Measurements from ENCODE around the gene KIF5A.
"Not testable (repeated sequence)": the region's sequence is repeated elsewhere in the genome, so short reads cannot be mapped to it uniquely, and the experiment has no call there.

Gene KIF5A

DNA sequence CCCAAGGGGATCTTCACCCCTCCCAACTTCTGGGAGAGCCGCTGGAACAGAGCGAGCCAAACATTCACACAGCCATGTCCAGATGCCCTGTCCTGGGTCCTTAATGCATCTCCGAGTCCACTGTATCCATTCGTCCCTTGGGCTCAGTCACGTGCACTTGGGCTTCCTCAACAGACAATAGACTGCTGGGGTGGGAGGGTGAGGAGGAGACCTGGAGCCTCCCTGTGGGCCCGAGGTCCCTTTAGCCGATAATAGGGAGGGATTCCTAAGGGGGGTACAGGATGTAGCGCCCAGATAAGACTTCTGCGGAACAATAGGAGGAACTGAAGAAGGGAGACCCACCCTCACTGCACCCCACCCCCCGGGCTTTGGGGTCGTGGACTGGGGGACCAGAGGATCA is 68.1 kb downstream of the KIF5A start:
- no peak for DNase-seq

DNA sequence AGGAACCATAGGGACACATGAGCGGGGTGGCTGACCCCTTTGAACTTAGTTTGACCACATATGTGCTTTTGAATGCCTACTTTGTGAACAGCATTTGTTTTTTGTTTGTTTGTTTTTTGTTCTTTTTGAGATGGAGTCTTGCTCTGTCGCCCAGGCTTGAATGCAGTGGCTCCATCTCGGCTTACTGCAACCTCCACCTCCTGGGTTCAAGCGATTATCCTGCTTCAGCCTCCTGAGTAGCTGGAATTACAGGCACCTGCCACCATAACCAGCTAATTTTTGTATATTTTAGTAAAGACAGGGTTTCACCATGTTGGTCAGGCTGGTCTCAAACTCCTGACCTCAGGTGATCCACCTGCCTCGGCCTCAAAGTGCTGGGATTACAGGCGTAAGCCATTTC is 68.6 kb downstream of the KIF5A start:
- DNase-seq, result not testable (repeated sequence)

DNA sequence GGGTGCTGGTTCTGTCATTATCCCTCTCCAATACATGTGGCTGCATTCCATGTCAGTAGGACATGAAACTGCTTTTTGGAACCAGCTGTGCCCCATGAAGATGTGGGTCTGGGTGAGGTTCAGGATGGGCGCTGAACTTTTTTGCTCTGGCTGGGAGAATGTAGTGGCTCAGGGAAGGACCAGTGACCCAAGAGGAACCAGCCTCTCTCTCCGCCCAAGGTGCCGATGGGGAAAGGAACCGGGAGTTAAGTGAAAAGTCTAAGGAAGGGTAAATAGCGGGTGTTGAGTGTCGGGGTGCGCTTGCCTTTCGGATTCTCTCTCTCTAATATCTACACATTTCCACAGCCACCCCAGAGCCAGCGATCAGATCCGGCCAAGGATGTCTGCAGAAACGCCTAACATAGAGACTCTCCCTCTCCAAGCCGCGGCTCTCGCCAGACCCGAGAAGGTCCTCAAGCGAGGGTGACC is 69.2 kb downstream of the KIF5A start:
- DNase-seq, result no peak

DNA sequence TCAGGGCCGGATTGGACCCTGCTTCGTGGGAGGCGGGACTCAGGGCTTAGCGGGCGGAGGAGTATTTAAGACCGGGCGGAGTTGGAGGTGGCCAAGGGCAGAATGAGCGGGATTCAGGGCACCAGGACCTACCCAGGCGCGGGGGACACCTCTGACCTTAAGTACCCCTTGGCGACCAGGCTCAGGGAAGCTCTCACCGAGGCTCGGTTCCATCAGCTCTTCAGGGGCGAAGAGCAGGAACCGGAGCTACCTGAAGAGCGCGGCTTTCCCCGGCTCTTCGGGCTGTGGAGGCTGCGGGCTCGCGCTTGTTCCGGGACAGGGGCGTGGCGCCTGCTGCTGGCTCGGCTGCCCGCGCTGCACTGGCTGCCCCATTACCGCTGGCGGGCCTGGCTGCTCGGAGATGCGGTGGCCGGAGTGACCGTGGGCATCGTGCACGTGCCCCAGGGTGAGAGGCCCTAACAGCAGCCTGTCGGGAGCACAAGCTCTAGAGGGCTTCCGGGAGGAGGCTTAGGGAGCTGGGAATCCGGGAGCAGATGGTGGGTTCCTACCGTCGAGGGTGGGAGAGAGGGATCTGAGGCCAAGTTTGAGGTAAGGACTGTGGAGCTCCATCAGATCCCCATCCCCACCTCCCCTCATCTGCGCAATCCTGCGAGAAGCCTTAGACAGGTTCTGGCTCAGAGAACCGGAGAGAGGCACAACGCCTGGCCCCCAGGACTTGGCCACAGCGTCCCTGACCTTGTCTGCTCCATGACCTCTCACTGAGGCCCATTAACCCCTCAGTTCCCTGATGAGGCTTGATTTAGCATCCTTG is 69.8 kb downstream of the KIF5A start:
- DNase-seq, result no peak

DNA sequence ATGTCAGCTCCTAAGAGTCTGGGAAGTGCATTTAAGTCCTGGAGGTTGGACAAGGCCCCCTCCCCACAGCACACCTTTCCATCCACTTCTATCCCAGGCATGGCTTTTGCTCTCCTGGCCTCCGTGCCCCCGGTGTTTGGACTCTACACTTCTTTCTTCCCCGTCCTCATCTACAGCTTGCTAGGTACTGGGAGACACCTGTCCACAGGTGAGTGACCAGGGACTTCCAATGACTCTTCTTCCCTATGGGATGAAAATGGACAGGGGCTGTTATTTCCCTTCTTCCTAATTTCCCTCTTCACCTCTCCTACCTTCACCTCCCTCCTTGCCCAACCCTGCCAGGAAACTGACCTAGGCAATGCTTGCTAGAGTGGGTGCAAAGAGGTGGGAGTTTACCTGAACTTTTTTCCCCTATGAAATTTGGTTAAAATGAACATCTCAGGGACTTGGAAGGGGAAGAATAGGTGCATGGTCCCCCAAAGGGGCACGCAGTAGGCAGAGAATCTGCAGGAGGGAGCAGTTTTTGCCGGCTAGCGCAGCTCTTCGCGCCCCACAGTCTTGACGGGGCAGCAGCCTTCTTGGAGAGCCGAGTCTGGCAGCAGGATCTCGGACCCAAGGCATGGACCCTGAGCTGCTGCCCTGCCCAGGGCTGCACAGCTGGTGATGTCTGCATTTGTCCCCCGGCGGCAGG is 70.5 kb downstream of the KIF5A start:
- DNase-seq, result no peak

DNA sequence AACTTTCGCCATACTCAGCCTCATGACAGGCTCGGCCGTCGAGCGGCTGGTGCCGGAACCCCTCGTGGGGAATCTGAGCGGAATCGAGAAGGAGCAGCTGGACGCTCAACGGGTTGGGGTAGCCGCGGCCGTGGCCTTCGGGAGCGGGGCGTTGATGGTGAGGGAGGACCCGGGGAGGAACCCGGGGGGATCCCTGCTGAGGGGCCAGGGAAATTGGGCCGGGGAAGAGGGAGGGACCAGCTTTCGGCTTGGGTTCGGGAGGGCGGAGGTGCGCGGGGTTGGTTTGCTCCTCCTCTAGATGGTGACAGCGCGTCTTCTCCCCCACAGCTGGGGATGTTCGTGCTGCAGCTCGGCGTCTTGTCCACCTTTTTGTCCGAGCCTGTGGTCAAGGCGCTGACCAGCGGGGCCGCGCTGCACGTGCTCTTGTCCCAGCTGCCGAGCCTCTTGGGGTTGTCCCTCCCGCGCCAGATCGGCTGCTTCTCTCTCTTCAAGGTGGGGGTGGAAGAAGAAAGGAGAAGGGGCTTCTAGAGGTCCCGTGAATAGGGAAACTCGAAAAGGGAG is 71.2 kb downstream of the KIF5A start:
- DNase-seq, result no peak

DNA sequence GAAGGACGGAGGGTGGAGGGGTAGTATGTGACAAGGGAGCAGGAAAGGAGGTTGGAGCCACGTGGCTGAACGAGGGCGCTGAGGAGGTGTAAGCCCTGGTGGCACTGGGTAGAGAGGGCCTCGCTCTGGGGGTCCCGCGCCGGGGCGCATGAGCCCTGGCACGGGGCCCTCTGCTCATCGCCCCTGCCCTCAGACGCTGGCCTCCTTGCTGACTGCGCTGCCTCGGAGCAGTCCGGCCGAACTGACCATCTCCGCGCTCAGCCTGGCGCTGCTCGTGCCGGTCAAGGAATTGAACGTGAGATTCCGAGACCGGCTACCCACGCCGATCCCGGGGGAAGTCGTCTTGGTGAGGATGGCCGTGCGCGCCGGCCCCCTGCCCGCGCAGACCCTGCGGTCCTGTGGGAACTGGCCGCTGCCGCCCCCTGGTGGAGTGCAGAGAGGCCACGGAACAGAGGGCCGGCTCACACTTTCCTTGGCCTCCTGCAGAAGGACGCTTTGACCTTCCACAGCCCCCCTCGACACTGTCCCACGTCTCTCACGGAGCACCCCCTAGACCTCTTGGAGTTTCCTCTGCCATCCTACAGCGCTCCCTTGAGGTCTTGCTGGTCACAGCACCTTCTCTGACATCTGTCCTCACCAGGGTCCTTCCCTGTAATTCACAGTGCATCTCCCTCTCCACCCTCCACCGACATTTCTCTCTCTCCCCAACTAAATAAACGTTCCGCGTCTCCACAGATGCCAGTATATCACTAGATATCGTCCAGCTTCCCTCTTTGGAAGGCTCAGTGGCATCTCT is 71.9 kb downstream of the KIF5A start:
- DNase-seq, result peak in 33 of 51 donors; percentile 14 to 75 (median 34)

DNA sequence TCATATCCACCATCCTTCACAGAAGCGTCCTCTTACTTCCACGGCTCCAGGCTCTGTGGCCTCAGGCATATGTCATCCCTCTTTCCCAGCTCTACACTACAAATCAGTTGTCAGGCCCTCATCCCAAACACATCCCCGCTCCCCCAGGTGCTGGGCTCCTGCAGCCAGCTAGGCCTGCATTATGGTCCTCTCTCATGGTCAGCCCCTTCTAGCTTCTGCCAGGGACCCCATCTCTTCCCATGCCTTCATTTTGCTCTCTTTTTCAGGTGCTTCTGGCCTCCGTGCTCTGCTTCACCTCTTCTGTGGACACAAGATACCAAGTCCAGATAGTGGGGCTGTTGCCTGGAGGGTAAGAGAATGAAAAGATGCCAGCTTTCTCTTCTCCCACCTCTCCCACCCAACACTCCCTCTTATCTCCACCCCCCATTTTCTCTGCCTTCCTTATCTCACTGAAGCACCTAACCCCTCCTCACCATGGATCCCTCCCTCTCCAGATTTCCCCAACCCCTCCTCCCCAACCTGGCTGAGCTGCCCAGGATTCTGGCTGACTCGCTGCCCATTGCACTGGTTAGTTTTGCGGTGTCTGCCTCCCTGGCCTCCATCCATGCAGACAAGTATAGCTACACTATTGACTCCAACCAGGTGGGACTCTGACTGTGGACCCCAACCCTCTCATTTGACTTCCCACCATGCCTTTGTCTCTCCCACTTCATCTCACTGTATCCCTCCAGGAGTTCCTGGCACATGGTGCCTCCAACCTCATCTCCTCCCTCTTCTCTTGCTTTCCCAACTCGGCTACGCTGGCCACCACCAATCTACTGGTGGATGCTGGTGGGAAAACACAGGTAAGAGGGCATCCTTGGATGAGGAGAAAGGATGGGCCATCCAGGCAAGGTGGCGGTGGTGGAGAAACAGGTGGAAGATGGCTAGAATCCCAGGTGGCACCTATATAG is 72.7 kb downstream of the KIF5A start:
- DNase-seq, result no peak

DNA sequence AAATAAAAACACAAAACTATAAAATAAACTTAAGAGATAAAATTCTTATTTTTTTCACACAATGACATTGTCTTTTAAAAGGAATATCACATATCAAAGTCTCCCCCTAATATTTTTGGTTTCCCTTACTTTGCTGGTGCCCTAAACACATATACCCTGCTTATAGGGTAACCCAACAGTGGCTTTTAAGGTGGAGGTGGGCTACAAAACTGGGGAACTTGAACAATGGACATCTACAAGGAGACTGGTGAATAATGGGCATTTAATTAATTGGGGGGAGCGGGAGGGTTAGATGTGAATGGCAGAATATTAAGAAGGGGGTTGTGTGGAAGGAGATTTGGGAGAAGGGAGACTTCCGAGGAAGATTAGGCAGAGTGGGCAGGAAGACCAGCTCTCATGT is 73.5 kb downstream of the KIF5A start:
- no peak for DNase-seq

DNA sequence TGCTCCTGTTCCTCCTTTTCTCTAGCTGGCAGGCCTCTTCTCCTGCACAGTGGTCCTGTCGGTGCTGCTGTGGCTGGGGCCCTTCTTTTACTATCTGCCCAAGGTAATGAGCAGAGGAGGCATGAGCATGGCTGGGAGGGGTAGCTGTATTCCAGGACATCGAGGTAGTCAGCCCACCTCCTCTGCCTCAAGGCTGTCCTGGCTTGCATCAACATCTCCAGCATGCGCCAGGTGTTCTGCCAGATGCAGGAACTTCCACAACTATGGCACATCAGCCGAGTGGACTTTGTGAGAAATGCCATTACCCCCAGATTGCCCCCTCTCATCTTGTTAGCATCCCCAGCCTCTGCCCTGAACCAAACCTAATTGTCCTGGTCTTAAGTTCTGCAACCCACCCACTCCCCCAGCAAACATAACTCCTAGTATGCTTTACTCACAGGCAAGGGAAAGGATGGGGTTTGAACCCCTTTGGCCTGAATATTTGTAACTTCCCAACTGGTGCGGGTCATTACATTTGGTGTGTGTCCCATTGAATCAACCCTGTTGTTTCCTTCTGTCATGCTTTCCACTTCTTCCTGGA is 74.1 kb downstream of the KIF5A start:
- DNase-seq, result no peak

DNA sequence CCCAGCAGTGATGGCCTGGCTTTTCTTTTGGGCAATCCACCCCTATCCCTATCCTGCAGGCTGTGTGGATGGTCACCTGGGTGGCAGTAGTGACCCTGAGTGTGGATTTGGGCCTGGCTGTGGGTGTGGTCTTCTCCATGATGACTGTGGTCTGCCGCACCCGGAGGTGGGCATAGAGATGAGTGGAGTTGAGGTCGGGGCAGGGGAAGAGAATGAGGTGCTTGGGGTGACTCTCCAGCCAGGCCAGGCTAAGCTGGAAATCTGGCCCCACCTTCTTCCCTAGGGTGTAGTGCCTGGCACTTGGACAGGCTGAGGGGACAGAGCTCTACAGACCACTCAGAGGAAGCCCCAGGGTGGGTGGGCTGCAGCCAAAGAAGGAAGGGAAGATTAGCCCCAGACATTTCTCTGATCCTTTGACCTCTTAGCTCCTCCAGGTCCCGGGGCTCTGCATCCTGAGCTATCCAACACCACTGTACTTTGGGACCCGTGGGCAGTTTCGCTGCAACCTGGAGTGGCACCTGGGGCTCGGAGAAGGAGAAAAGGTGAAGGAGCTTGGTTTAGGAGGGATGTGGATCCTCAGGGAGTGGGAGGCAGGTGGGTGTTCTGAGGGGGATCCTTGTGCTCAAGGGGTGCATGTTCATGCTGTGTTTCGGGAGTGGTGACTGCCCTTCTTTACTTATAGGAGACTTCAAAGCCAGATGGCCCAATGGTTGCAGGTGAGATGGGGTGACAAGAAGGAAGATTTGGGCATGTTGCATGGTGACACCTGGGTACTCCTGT is 74.8 kb downstream of the KIF5A start:
- DNase-seq, result no peak

DNA sequence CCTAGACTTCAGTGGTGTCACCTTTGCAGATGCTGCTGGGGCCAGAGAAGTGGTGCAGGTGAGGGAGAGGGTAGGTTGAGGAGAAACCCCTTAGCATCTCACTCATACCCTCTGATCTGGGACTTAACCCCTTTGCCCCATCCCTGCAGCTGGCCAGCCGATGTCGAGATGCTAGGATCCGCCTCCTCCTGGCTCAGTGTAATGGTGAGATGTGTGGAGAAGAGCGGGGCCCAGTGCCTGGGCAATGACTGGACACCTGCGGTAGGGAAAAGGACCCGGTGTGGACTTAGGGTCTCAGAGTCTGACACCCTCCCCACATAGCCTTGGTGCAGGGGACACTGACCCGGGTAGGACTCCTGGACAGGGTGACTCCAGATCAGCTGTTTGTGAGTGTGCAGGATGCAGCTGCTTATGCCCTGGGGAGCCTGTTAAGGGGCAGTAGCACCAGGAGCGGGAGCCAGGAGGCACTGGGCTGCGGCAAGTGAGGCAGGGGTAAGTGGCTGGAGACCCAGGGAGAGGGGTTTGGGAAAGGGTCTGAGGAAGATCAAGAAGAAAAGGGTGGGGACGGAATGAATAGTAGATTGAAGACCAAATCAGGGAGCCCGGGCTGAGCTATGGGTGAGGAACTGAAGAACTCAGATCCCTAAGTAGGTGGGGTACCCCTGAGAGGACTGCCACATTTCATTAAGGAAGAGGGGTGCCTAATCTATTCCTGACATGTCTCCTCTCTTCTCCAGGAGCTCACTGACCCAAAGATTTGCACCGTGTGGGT is 75.6 kb downstream of the KIF5A start:
- DNase-seq, result no peak

DNA sequence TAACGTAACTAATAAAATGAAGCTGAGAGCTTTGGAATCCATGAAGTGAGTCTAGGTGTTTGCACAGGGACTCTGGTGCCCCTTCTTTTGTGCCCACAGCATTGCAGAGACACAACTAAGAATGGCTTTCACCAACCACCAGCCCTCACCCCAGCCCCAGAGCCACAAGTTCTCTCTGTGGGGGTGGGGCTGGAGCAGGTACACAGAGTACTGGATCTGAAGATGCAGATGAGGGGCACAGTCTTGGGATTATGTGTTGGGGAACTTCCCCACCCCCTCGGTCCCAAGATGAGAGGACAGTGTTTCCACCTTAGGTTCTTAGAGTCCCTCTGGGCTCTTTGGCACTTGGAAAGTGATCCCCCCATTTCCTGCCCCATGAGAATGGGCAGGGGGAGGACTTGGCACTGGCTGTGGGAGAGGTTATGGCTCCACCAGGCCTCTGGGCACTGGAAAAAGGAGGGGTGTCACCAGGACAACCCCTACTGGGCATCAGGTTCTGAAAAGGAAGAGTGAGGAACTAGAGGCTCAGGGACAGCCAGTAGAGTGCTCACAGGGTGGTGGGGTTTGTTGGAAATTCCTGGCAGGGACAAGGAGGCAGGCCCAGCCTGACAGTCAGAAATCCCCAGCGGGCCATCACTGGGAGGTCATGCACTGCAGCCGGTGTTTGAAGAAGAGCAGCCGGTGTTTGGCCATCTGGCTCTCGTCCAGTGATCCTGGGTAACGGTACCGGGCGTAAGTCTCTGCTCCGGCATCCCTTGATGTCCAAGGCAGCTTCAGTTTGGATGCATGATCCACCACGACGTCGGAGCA is 76.5 kb downstream of the KIF5A start:
- DNase-seq, result no peak

DNA sequence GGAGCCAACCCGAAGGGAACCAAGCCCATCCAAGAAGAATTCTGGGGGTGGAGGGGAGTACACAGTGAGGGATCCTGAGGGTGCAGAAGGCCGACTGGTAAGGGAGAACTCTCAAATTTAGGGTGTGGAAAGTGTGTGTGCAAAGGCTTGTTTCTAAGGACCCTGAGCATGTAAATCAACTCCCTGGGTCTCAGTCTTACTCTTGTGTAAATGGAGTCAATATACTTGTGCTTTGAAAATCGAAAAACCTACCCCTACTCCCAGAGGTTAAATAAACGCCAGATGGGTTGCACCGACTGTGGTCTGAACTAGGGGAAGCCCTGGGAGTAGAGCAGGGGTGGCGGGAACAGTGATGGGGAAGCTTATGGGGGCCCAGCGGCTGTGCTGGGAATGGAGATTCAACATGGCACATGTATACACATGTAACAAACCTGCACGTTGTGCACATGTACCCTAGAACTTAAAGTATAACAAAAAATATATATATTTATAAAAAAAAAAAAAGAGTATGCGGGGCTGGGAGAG is 77.1 kb downstream of the KIF5A start:
- DNase-seq, result no peak

DNA sequence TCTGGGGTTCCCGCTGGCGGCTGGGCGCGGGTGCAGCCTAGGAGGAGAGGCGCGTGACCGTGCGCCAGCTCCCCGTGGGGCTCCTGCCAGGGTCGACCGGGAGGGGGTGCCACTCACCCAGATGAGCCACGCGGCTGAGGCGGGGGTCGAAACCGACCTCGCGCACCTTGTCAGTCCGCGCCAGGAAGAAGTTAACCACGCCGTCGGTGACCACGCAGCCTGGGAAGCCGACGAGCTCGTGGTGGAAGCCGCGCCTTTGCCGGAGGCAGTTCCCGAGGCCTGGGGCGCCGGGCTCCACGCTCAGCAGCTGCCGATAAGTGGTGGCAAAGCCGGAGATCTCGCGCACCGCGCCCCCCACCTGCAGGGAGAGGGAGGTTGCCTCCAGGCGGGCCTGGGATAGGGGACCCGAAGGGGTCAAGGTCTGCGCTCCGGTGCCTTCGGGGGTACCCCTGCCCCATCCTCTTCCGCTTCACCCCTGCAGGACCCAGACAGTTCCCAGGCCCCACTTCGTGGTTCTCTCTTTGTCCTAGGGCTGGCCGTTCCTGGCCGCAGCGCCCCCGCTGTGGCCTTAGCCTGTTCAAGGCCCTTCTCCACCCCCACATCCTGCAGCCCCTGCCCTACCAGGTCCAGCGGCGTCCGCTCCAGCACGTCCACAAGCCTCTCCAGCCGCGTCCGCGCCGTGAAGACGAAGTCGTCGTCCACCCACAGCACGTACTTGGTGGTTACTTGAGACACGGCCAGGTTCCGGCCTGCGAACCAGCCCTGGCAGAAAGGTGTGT is 77.8 kb downstream of the KIF5A start:
- no peak for DNase-seq
